COLO829 (cell line): ENCODE measurements around the gene KRTAP10-1.

Experiments
- DNase-seq: peaks from one replicate; pipeline ENCODE4 v3.0.0; 2012; ENCODE audit warnings: low spot score

KRTAP10-1 gene

GRCh38 chr21:44527983-44528633 is 11.9 kb downstream of the KRTAP10-1 start:
- no peak for DNase-seq

DNA sequence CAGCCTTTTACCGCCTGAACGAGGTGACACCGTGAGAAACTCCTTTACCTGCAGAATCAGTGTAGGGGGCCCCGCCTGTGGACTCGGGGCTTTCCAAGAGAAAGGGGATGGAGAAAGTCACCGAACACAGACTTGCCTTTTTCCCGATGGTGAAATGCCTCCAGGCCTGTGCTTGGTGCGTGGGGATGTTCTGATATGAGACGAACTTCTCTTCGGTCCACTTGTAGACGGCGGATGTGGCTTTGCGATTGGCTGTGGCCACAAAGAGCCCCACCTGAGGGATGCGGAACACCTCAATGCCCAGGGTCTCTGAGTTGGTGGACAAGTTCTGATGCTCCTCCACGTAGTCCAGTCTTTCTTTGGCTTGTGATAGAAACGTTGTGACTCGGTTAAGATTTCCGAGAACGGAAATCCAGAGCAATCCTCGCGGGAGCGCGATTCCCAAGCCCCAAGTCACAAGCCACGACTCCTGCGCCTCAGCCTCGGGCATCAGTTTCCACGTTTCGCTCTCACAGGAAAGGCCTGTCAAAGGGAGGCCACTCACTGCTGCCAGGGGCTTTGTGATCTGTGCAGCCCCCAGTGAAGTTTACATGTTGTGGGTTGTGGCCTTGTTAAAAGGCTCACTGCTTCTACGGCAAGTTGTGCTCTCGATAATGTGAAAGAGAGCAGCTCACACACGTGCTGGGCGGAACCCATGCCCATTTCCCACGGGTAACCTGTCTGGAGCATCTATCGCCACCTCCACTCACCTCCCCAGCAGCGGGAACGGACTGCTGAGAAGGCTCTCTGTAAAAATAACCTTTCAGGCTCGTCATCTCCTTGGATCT is 12.6 kb downstream of the KRTAP10-1 start:
- no peak for DNase-seq

DNA sequence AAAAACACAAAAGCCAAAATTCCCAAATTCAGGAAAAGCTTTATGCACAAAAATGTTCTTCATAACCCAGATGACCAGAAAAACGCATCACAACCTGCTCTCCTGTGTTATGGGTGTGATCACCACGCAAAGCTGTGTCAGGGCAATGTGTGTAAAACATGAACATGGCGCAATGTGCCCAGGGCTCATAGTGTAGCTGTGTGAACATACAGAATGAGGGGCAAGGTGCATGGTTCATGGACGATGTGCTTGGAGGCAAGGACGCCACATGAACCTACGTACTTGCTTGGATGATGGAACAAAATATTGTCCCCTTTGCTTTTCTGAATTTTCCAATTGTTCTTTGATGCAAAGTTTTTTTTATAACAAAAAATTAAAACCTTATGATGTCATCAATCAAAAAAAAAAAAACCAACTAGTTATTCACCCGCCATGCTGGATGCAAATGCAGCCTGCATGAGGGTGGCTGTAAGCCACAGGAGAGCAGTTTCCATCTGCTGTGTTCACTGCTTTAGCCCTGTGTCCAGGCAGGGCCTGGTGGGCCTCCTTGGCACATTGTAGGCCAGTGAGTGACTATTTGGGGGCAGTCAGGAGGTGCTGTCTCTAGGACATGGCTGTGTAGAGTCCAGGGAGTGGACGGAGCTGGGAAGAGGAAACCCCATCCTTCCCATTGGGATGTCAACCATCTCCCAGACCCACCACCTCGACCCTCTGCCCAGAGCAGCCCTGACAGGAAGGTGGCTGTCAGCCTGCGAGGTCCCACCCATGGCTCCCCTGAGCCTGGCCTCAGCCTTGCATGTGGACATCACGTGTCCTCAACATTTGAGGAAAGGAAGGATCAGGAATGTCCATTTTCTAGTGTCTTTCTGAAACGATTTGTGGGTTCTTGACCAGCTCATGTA is 13.6 kb downstream of the KRTAP10-1 start:
- DNase-seq = no peak

GRCh38 chr21:44525391-44526095 is 14.5 kb downstream of the KRTAP10-1 start:
- no peak for DNase-seq

GRCh38 chr21:44524414-44525371 is 15.3 kb downstream of the KRTAP10-1 start:
- no peak for DNase-seq

GRCh38 chr21:44523567-44524413 is 16.2 kb downstream of the KRTAP10-1 start:
- DNase-seq = no peak

DNA sequence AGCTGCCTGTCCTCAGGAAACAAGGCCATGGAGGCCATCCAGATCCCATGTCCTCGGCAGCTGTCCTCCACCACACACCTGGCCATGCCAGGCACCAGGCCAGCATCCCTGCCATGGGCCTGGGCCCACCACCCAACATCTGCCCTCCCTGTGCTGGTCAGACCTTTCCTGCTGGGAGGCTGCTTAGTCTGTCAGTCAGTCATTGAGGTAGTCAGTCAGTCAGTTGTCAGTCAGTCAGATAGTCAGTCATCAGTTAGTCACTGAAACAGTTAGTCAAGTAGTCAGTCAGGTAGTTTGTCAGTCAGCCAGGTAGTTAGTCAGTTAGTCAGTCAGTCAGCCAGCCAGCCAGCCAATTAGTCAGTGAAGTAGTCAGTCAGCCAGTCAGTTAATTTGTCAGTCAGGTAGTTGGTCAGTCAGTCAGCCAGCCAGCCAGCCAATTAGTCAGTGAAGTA is 17.2 kb downstream of the KRTAP10-1 start:
- DNase-seq = no peak

GRCh38 chr21:44521928-44522752 is 17.9 kb downstream of the KRTAP10-1 start:
- DNase-seq = no peak

DNA sequence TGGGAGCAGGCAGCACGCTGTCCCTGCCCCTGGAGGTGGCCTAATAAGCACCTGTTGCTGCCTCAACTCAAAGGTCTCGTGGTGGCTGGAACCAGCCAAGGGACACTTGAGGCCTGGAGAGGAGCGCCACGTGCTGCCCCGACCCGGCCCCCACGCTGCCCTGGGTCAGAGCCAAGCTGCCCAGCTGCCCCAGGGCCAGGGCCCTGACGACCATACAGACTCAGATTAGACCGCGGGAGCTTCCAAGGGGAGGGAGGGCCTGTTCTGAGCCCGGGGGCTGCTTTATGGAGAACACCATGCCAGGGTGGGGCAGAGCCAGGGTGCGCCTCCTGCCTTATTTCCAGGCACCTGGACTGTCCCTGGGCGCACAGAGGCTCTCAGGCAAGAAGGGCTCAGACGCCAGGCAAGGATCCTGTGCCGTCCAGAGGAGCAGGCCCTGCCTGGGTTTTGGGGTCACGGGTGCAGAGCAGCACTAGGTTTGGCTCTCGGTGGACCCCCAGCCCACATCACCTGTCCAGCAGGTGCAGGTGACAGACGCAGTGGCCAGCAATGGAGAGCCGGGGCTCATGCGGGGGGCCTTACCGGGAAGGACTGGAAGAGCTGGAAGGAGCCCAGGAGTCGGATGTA is 18.6 kb downstream of the KRTAP10-1 start:
- no peak for DNase-seq

DNA sequence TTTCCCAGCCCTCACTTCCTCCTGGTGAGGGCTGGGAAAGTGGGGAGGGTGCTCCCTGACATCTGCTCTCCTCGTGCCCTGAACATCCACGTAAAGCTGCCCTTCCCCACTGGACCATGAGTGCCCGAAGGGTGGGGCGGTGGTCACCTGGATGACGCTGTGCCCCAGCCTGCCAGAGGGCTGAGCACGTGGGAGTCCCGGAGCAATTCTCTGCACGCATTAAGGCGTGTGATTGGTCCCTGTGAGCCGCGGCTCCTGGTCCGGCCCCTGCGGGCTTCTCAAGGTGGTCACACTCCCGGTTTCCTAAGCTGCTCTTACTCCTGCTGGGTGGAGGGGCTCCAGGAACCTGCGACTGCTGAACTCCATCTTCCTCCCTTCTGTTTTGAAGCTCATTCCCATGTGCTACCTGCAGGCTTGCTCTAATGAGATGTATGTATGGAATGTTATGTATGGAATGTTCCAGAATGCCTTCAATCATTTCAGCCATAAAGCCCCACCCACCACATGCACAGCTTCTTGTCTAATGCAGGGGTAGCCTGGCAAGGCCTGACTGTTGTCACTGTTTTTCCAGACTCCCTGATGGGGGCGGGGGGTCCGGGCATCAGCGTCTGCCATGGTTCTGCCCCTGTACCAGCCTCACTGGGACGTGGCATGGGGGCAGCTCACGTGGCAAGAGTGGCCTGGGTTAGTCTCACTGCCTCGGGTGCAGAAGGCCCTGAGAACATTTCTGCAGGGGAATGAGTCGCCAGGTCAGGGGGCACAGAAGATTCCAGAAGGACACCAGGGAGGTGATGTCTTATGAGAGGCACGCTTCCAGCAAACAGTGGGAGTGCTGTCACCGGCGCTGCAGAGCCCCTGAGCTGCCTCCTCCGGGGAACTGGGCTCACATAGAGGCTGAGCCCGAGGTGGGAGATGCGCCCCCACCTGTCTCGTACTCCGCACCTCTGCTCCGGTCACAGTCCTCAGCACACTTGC is 19.4 kb downstream of the KRTAP10-1 start:
- no peak for DNase-seq

DNA sequence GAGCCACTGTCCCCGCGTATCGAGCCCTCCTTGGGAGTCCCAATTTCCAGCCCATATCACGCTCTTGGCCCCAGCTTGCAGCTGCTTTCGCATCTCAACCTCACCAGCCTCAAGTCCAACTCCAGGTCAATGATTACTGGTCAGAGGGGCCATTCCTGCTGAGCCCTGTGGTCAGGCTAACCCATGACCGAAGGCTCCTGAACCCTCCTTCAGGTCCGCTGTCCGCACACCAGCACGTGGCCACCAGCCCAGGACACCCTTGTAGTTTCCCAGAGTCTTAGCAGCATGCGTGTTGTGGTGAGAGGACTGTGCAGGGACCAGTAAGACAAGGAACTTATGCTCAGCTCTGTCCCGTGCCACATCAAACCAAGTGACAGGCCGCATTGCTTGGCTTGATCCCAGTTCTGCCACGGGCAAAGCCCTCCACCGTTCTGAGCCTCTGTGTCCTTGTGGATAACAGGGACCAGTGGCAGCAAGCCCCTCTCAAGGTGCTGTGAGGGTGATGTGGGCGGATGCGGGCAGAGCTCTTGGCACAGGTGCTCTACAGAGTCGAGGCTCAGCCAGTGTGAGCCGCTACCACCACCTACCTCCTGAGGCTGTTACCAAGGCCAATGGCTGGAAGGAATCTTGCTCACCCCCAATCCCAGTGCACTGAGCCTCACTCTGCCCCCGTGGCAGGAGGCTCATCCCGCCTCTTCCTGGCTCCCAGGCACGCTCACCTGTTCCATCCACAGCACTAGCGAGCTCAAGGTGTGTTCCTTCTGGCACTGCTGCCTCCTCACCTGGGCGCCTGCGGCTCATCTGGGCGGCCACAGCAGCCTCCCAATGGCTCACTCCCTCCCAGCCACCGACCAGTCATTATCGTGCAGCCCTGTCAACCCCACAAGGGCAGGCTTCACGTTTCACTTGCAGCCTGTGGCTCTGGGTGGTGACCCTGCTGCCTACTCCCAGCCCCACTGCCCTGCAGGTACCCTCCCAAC is 20.4 kb downstream of the KRTAP10-1 start:
- no peak for DNase-seq

GRCh38 chr21:44518686-44519085 is 21.3 kb downstream of the KRTAP10-1 start:
- DNase-seq = no peak

DNA sequence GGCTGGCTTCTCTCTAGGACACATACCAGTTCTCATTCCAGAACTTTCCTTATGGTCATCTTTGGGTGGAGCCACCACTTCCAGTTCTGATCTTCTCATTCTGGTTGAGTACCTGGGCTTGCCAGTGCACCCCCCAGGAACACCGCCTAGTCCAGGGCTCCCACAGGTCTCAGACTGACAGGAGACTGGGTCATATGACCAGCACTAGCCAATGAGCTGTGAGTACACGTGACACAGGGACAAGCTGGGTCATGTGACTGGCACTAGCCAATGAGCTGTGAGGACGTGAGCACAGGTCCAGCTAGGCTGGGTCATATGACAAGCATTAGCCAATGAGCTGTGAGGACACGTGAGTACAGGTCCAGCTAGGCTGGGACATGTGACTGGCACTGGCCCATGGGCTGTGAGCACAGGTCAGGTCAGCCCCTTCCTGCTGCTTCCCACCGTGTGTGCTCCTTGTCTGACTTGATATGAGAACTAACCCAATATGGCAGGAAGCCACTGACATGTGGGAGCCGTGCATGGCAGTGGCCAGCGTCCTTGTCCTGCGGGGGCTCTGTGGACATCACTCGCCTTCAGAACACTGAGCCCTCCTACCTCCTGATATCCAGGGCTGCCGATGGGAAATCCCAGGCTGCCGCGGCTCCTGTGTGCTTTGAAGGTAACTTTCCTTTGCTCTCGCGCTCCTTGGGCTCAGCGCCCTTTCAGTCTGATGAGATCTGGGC is 22.7 kb downstream of the KRTAP10-1 start:
- peak; percentile 74 for DNase-seq

GRCh38 chr21:44516828-44517174 is 23.2 kb downstream of the KRTAP10-1 start:
- no peak for DNase-seq

DNA sequence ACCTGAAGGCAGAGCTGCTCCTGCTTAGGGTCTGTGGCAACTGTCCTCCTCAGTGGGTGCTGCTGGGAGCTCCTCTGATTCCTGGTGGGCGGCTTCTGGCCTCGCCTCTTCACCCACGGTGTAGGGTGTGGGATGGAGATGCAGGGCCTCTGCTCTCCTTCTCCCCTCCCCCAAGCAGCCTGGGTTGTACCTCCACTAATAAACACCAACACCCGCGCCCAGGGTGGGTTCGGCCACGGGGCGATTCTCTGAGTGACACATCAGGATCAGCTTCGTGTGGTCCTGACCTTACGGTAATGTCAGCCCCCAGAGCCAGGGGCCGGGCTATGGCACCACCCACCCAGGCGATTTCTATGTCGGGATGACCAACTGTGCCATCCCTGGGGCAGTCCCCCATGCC is 23.7 kb downstream of the KRTAP10-1 start:
- no peak for DNase-seq
